T47D (cell line): ENCODE measurements around the gene IL1R2.
"Not testable (repeated sequence)": the region's sequence is repeated elsewhere in the genome, so short reads cannot be mapped to it uniquely, and the experiment has no call there.

Experiments used
- DNase-seq, 2 experiments: peaks; one replicate each; pipeline versions ENCODE4 v3.0.0 to v3.0.0-alpha.2; 2011 to 2012; ENCODE audit warnings: low read depth in 1 of 2, low spot score in 1 of 2
- JUND ChIP-seq: IDR thresholded peaks from 2 replicates; pipeline ENCODE4 v1.6.1; 2012; ENCODE audit warnings: low read depth
- in situ Hi-C: cut with HindIII; loops from 2 replicates; pipeline ENCODE4 v1.10.0; 2016; ENCODE audit warnings: low sequenced_read_pairs, low pct_unique_long_range_greater_than_20kb

The IL1R2 gene

GRCh38 chr2:101989740-101990460, 1.9 kb upstream of the IL1R2 start:
- in situ Hi-C loops, result no loop called here
- DNase-seq, result no peak
- TF ChIP-seq JUND, result no peak

- in situ Hi-C loops, result no loop called here
- DNase-seq, result no peak
- no peak for TF ChIP-seq JUND
Measured at GRCh38 chr2:101993772-101994171, 2.0 kb downstream of the IL1R2 start.

- no peak for DNase-seq
- in situ Hi-C loops, result no loop called here
- no peak for TF ChIP-seq JUND
Measured at GRCh38 chr2:101995019-101995418, 3.3 kb downstream of the IL1R2 start.

- no peak for TF ChIP-seq JUND
- DNase-seq, result no peak
- in situ Hi-C loops, result no loop called here
Measured at GRCh38 chr2:101995804-101996203, 4.0 kb downstream of the IL1R2 start.

- in situ Hi-C loops, result no loop called here
- TF ChIP-seq JUND, result no peak
- no peak for DNase-seq
Measured at GRCh38 chr2:101998556-101998895, 6.8 kb downstream of the IL1R2 start.

- TF ChIP-seq JUND, result no peak
- DNase-seq, result no peak
- in situ Hi-C loops, result no loop called here
Measured at GRCh38 chr2:101998896-101999789, 7.4 kb downstream of the IL1R2 start.

- no peak for DNase-seq
- in situ Hi-C loops, result no loop called here
- TF ChIP-seq JUND, result no peak
Measured at GRCh38 chr2:102000012-102000411, 8.3 kb downstream of the IL1R2 start.

GRCh38 chr2:102000813-102001766, 9.3 kb downstream of the IL1R2 start:
- DNase-seq, result no peak
- in situ Hi-C loops, result no loop called here
- TF ChIP-seq JUND, result no peak

- no peak for TF ChIP-seq JUND
- DNase-seq, result no peak
- in situ Hi-C loops, result no loop called here
Measured at GRCh38 chr2:102001767-102002142, 10.0 kb downstream of the IL1R2 start.

- no peak for TF ChIP-seq JUND
- in situ Hi-C loops, result no loop called here
- no peak for DNase-seq
Measured at GRCh38 chr2:102002228-102002627, 10.5 kb downstream of the IL1R2 start.

GRCh38 chr2:102002909-102003308, 11.1 kb downstream of the IL1R2 start:
- in situ Hi-C loops, DNase-seq: not testable (repeated sequence)

GRCh38 chr2:102003696-102004095, 11.9 kb downstream of the IL1R2 start:
- no peak for DNase-seq
- no peak for TF ChIP-seq JUND
- in situ Hi-C loops, result no loop called here

GRCh38 chr2:102004581-102004980, 12.8 kb downstream of the IL1R2 start:
- TF ChIP-seq JUND, result no peak

More at GRCh38 chr2:102004581-102004980, 12.8 kb downstream of the IL1R2 start:
- in situ Hi-C loops, result no loop called here
- no peak for DNase-seq
